RKO (cell line): ENCODE data around the gene MLX.

Experiments
- DNase-seq: peaks from one replicate; pipeline ENCODE4 v3.0.0-alpha.2; 2016; ENCODE audit warnings: low spot score

Gene MLX, protein sequence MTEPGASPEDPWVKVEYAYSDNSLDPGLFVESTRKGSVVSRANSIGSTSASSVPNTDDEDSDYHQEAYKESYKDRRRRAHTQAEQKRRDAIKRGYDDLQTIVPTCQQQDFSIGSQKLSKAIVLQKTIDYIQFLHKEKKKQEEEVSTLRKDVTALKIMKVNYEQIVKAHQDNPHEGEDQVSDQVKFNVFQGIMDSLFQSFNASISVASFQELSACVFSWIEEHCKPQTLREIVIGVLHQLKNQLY

DNA sequence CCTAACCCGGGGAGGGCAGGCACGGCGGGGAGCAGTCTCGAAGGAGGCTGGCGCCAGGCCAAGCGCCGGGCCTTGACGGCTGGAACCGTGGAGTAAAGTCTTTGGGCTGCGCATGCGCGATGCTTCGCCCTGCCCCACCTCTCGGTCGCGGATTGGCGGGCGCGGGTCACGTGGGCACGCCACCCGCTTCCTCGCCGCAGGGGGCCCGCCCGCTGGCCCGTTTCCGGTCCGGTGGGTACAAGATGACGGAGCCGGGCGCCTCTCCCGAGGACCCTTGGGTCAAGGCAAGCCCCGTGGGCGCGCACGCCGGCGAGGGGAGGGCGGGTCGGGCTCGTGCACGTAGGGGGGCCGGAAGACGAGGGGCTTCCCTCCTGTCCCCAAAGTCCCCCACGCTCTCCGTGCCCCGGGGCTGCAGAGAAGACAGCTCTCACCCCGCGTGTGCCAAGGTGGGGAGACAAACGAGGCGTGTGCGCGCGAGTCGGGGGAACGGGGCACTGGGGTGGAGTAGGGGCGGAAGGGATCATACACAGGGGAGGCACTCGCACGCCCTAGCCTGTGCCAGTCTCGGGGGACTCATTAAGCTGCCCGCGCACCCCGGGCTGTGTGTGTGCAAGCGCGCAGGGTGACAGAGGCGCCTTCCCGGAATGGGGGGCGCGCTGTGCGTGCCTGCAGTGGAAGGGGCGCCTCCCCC lies at the start of gene MLX:
Gene MLX (plus strand): TSS at position 218 of the 691 bp plus-strand sequence. CDS start 25 bp downstream, at position 243.
- DNase-seq = peak; percentile 94

DNA sequence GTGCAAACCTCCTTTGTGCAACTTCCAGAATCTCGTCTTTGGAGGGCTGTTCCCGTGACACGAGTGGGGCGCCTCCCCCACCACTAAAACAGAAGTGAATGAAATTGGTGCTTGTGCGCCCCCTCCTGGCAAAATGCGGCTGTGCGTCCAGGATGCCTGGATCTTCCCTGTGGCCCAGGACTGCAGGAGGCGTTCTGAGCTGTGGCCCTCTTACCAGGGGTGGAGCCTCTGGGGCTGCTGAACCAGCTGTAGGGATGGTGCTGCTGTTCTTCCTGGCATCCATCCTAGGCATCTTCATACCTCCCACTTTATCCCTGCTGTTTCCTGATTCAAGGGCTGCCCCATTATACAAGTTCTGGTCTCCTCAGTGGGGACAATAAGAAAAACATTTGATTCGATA lies 49.4 kb upstream of the MLX start:
- DNase-seq = peak; percentile 84

DNA sequence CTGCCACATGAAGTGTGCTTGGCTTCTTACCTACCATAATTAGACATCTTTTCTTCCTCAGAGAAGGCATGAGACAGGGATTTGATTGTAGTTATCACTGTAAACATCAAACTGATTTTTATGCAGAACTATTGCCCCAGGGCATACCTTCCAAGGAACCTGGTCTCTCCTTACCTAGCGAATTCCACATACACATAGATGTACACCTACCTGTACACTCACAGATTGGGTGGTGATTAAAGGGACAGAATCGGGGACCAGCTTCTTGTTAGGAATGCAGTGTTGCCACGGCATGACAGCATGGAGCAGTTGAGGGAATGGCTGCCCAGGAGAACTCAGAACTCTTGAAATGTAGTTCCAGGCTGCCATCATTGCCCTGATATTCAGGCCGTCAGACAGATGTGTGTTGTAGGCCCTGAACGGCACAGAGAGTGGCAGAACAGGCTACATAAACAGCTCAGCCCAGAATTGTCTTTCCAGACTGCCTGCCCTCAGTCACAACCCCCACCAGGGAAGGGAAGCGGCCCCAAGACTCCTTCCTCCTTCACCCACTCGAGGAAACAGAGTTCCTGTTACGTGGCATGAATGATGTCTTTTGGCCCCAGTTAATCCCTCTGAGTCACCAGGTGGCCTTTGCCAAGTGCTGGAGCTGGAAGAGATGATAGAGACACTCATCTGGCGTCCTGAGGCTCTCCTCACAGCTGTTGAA lies 48.7 kb upstream of the MLX start:
- DNase-seq = peak; percentile 94

DNA sequence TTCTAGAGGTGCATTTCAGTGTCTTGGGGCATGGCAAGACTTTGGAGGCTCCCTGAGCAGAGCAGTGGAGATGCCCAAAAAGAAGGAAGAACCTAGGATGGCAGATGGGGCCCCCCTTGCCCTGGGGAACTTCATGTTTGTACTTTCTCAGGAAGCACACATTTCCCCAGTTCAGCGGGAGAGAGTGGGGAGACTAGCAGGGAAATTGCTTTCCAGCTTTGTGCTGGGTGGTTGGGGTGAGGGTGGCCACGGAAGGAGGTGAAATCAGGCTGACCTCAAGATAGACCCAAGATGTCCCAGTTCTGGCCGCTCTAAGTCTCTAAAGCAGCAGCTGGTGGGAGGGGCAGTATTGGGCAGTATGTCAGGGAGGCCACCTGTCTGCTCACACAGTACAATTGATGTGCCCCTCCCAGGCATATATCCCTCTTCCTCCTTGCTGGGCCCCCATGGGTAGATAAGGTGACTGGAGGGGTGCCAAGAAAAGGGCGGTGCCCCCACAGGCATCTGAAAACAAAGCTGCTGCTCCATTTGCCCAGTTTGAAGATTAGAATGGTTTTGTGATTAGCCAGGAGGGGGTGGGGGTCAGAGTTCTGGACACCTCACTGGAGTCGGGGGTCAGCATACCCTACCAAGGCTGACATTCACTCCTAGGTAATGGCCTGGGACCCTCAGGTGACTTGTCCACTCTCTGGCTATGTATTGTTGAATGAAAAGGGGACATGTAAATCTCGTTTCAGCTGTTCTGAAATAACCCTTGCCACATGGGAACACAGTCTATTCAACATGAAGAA lies 48.0 kb upstream of the MLX start:
- DNase-seq = no peak

DNA sequence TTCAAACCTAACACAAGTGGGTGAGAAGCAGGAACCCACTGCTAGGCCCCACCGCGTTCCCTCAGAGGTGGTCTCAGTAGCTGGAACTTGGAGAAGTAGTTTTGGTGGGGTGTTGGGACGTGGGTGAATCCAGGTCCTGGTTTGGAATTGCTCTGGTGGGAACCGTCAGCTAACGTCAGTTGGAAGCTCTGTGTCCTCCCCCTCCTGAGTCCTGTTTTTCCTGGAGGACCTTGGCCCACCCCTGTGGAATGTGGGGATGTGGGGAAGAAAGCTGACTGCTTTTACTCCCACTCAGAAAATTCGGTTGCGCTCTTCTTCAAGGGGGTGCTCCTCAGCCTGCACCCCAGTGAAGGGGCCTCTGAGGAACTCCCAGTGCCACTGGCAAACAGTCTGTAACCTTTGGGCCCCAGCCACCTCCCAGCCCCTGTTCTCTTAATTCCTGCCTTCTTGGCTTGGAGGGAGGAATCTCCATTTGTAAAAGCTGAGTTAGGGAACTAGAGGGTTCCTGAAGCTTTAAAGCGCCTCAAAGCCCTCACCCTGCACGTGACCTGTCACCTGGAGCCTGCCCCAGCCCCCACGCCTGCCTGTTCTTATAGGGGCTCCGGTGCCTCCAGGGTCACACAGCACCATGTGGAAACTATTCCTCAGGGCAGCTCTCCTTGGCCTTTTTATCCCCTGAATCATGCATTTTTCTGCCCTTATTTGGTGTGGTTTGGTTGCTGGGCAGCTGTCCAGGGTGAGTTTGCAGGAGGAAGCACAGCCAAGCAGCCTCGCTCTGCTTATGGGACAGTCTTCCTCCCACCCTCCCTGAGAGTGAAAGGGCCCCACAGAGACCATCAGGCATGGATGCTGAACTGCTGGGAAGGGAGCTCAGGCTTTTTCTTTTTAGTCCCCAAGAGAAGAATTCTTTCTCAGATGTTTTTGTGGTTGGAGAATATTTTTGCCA lies 47.1 kb upstream of the MLX start:
- peak; percentile 94 for DNase-seq

DNA sequence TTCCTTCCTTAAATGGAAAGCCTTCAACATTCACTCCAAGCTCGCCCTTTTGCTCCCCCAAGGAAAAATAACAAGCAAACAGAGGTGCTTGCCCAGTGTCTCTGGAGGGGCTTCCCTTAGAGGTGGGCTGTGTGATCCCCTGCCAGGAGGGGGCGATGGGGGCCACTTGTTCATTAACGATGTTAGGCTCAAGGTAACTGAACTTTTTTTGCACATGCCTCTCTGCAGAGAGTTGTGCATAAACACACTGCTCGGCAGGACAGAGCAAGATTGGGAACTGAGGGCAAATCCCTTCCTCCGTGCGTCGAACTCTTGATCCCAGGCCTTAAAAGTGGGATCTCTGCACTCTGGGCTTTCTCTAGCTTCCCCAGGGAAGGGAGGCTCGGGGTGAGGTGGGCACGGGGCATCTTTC lies 46.4 kb upstream of the MLX start:
- DNase-seq = no peak

DNA sequence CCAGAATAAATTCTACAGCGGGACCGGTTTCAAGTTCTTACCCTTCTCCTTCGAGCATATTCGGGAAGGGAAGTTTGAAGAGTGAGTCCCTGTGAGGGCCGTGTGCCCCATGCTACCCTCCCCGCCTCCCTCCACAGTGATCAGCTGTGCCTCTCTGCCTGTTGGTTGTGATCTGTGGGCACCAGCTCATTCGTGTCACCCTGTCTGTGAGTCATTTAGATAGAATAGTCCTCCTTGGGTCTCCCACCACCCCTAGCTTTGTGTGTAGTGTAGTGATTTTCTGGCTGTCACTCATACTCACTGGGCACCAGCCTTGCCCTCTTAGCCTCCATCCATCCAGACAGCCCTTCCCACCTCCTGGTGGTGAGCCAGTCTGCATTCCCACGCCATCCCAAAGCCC lies 45.9 kb upstream of the MLX start:
- no peak for DNase-seq

DNA sequence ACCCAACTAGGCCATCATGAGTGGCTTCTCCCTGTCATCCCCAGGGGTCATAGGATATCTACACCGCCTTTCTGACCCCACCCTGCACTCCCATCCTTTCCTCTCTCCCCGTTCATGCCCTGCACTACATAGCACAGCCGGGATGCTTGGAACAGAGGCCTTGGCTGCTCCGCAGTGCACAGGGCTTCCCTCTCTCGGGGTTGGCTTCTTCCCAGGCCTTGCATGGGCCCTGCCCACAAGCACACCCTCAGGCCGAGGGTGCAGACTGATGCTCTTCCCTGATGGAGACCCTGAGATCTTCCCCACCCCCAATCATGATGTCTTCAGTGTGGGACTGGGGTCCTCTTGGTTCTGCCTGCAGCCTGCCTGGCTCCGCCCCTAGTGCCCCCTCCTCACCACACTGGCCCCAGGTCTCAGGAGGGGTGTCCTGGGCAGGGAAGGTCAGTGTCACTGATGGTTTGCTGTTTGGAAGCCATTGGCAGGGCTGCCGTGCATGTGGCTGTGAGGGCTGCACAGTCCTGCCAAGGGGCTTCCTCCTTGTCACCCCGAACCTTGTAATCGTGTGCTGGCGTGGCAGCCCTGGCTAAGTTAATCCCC lies 45.1 kb upstream of the MLX start:
- DNase-seq = no peak

DNA sequence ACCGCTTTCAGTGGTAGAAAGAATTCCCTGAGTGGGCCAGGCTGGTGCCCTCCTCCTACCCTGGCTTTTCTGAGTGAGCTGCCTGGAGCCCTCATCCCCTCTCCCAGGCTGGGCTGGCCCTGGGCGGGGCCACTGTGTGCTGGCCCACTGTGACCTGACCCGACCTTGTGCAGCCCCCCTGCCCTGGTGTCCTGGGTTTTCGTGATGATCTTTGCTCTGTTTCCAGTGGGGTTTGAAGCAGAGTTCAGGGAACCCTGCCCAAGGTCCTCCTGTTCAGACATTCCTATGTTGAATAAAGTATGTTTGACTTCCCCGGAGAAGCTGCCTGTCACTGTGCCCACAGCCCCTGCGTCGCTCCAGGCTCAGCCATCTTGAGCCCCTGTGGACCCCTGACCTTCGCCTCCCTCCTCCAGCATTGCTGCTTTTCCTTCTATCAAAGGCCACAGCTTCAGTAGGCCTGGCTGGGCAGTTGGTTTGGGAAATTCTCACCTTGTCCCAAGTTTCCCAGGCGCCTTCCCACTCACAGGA lies 44.6 kb upstream of the MLX start:
- no peak for DNase-seq

DNA sequence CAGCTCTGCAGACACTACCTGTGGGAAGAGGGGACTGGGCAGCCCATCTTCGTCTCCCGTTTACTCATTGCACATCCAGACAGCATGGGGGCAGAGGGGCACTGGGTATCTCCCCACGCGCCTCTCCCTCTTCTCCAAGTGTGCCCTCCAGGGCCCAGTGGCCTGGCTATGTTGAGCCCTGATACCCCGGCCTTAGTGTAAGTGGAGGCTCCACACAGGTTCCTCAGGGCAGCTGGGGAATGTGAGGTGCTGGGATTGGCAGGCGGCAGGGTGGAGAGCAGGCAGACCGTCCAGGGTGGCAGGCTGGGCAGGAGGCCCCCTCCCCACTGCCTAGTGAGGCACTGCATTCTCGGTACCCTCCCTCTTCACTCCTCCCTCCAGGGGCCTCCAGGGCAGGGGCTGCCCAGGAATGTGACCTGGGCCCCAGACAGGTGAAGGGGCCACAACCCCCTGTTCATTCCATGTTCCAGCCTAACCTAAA lies 44.1 kb upstream of the MLX start:
- no peak for DNase-seq

DNA sequence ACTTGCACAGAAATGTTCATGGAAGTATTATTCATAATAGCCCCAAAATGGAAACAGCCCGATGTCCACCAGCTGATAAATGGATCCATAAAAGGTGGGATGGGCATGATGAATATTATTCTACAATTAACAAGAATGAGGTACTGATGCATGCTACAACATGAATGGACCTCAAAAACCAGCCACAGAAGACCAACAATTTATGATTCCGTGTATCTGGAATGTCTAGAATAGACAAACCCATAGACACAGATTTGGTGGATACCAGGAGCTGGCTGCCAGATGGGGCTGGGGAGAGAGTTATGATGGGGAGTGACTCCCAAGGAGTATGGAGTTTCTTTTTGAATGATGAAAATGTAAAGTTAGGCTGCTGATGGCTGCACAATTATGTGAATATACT lies 41.7 kb upstream of the MLX start:
- DNase-seq = no peak

DNA sequence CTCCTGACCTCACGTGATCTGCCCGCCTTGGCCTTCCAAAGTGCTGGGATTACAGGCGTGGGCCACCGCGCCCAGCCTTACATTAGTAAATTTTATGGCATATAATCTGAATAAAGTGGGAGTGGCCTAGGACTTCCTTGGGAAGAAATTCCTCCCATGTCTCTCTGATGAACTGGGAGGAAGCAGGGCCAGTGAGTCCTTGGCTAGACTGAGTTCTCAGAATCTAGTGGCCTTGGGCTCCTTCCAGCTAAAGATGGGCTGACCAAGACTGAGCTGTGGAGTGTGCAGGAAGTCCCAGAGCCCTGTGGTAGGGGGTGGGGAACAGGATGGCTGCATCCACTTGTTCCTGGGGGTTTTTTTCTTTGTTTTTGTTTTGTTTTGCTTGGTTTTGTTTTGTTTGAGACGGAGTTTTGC lies 40.9 kb upstream of the MLX start:
- peak; percentile 34 for DNase-seq

DNA sequence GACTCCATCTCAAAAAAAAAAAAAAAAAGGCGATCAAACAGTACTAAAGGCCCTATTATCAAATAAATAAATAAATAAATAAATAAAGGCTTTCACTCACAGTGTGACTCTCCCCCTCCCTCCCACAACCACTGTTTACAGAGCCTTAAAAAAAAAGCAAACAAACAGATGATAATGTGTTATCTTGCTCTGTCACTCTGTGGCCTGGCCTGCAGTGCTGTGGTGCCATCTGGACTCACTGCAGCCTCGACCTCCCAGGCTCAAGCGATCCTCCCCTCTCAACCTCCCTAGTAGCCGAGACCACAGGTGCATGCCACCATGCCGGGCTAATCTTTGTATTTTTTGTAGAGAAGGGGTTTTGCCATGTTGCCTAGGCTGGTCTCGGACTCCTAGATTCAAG lies 39.0 kb upstream of the MLX start:
- DNase-seq = no peak

DNA sequence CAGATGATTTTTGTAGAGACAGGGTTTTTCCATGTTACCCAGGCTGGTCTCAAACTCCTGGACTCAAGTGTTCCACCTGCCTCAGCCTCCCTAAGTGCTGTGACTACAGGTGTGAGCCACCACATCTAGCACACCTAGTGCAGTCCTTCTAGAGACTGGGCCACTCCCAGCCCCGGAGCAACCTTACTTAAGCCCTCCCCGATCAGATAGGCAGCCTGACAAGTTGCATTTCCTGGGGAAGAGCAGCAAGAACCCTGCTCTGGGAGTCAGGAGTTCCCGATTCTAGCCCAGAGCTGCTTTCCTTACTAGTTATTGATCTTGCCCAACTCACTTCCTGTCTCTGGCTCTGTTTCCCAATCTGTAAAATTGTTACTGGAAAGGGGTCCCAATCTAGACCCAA lies 37.8 kb upstream of the MLX start:
- DNase-seq = no peak

DNA sequence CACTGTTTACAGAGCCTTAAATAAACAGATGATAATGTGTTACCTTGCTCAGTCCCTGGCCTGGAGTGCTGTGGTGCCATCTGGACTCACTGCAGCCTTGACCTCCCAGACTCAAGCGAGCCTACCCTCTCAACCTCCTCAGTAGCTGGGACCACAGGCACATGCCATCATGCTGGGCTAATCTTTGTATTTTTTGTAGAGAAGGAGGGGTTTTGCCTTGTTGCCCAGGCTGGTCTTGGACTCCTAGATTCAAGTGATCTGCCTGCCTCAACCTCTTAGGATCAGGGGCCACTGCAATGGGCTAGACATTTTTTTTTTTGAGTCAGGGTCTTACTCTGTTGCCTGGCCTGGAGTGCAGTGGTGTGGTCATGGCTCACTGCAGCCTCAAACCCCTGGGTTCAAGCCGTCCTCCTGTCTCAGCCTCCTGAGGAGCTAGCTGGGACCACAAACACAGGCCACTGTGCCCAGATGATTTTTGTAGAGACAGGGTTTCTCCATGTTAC lies 35.9 kb upstream of the MLX start:
- DNase-seq = no peak

DNA sequence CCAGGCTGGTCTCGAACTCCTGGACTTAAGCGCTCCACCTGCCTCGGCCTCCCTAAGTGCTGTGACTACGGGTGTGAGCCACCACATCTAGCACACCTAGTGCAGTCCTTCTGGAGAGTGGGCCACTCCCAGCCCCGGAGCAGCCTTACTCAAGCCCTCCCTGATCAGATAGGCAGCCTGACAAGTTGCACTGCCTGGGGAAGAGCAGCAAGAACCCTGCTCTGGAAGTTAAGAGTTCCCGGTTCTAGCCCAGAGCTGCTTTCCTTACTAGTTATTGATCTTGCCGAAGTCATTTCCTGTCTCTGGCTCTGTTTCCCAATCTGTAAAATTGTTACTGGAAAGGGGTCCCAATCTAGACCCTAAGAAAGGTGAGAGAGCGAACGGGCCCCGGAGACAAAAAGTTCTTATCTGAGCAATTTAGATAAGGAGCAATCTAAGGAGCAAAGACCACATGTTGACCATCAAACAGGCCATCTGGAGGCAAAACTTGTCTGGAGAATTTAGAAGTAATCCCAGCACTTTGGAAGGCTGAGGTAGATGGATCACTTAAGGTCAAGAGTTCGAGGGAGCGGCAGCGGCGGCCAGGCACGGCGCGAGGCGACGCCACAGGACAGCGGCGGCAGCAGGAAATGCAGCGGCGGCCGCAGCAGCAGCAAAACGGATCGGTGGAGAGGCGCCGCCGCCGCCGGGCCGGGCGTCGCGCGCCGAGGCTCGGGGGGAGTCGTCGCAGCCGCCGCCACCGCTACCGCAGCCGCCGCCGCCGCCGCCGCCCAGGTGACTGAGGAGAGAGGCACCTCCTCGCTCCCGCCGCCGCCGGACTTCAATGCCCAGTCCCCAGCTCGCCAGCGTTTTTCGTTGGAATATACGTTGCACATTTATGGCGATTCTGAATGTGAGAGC lies 35.2 kb upstream of the MLX start:
- peak; percentile 79 for DNase-seq

DNA sequence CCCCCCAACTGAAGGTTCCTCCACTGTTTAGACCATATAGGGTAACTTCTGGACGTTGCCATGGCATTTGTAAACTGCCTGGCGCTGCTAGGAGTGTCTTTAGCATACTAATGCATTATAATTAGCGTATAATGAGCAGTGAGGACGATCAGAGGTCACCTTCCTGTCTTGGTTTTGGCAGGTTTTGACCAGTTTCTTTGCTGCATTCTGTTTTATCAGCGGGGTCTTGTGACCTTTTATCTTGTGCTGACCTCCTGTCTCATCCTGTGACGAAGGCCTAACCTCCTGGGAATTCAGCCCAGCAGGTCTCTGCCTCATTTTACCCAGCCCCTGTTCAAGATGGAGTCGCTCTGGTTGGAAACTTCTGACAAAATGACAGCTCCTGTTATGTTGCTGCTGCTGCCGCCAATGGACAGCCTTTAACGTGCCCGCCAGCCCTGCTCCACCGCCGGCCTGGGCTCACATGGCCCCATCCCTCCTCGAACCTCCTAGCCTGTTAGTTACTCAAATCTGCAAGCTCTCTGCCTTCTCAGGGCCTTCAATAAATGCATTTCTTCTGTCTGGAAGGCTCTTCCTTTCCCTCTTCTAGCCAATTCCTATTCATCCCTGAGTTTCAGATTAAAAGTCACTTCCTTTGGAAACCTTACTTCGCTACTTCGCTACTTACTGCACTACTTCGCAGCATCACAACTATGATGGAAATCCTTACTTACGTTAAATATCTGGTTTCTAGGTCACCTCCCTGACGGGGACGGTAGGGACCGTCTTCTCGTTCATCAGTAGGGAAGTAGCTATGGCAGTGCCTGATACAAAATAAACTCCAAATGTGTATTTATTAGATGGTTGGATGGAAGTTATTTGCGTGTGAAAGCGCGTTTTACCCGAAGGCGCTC lies 31.5 kb upstream of the MLX start:
- no peak for DNase-seq

DNA sequence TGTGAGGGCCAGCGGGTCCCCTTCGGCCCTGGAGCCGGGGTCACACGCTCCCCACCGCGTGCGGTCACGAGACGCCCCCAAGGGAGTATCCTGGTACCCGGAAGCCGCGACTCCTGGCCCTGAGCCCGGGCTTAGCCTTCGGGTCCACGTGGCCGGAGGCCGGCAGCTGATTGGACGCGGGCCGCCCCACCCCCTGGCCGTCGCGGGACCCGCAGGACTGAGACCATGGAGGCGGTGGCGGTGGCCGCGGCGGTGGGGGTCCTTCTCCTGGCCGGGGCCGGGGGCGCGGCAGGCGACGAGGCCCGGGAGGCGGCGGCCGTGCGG lies 30.9 kb upstream of the MLX start, which contains the start of gene NAGLU:
Gene NAGLU (plus strand): TSS at position 194 of the 324 bp plus-strand sequence. CDS start 32 bp downstream, at position 226.
- peak; percentile 93 for DNase-seq
